ENCODE measurements around the gene MYBPC3. TPM values are rescaled to one million over a fixed set of nuclear protein-coding genes. Genes with fewer than 3 reads are reported as not detected.

Gene MYBPC3
- polyA plus RNA-seq, 3 donors = 0.03 to 7.8 TPM; not detected in 1

GRCh38 chr11:47324520-47324919, 28.0 kb downstream of the MYBPC3 start:
- Mint-ChIP-seq H3K27ac (peak overlapping the region in 1 of 7 donors; percentile 42), H3K4me3 (no peak overlapping the region), H3K27me3 (ENCODE audit: low read depth in 3 of 3) (no peaks in the 10 kb centered on the region), H3K4me1 (peaks cover 8% of the 10 kb centered on the region), H3K36me3 (peaks cover 63 to 64% of the 10 kb centered on the region in 2 donors), H3K9me3 (no peaks in the 10 kb centered on the region)
- Histone ChIP-seq H2AFZ (ENCODE audit: insufficient read depth, low read depth, low read length, poor library complexity, severe bottlenecking) (no peak overlapping the region), H3K27me3 (ENCODE audit: control insufficient read depth in 2 of 2, insufficient read depth in 2 of 2, low read length in 2 of 2) (no peaks in the 10 kb centered on the region), H3K79me2 (ENCODE audit: insufficient read depth, low read length) (no peaks in the 10 kb centered on the region), H3K27ac (ENCODE audit: low read depth in 1 of 2, low read length in 2 of 2) (no peak overlapping the region), H3K9ac (ENCODE audit: insufficient read depth, low read length, poor library complexity, severe bottlenecking) (no peak overlapping the region), H3K9me3 (replicated peaks in 1 of 2; ENCODE audit: control insufficient read depth in 1 of 2, insufficient read depth in 1 of 2, low read length in 2 of 2) (no peaks in the 10 kb centered on the region), H3K4me3 (replicated peaks in 1 of 3; ENCODE audit: low read depth in 2 of 3, low read length in 3 of 3) (no peak overlapping the region), H4K20me1 (ENCODE audit: insufficient read depth, low read length) (peaks cover 31% of the 10 kb centered on the region), H3K4me2 (replicated peaks; ENCODE audit: extremely low read depth, low read length, poor library complexity, severe bottlenecking) (no peak overlapping the region), H3K4me1 (ENCODE audit: control insufficient read depth in 1 of 2, insufficient read depth in 2 of 2, low read length in 2 of 2) (peaks cover 0 to 6% of the 10 kb centered on the region in 2 donors), H3K36me3 (replicated peaks in 1 of 2; ENCODE audit: control insufficient read depth in 1 of 2, insufficient read depth in 2 of 2, low read length in 2 of 2) (peaks cover 3 to 21% of the 10 kb centered on the region in 2 donors)
- WGBS (ENCODE audit: insufficient coverage) = 91% methylated on average over 9 of the region's 12 CpGs
- DNase-seq = no peak
- intact Hi-C loops (cut with micrococcal nuclease) = no loop called here
- no peak for TF ChIP-seq CTCF (IDR thresholded peaks at IDR 0.05)

- Histone ChIP-seq H3K36me3 (replicated peaks in 1 of 2; ENCODE audit: control insufficient read depth in 1 of 2, insufficient read depth in 2 of 2, low read length in 2 of 2) (peaks cover 61 to 72% of the 10 kb centered on the region in 2 donors), H3K27ac (ENCODE audit: low read depth in 1 of 2, low read length in 2 of 2) (no peak overlapping the region), H4K20me1 (ENCODE audit: insufficient read depth, low read length) (peaks cover 17% of the 10 kb centered on the region), H3K27me3 (ENCODE audit: control insufficient read depth in 2 of 2, insufficient read depth in 2 of 2, low read length in 2 of 2) (no peaks in the 10 kb centered on the region), H3K9me3 (replicated peaks in 1 of 2; ENCODE audit: control insufficient read depth in 1 of 2, insufficient read depth in 1 of 2, low read length in 2 of 2) (no peaks in the 10 kb centered on the region), H3K9ac (ENCODE audit: insufficient read depth, low read length, poor library complexity, severe bottlenecking) (no peak overlapping the region), H3K79me2 (ENCODE audit: insufficient read depth, low read length) (no peaks in the 10 kb centered on the region), H3K4me1 (ENCODE audit: control insufficient read depth in 1 of 2, insufficient read depth in 2 of 2, low read length in 2 of 2) (no peaks in the 10 kb centered on the region), H2AFZ (ENCODE audit: insufficient read depth, low read depth, low read length, poor library complexity, severe bottlenecking) (no peak overlapping the region), H3K4me3 (replicated peaks in 1 of 3; ENCODE audit: low read depth in 2 of 3, low read length in 3 of 3) (no peak overlapping the region), H3K4me2 (replicated peaks; ENCODE audit: extremely low read depth, low read length, poor library complexity, severe bottlenecking) (no peak overlapping the region)
- no peak for DNase-seq
- H3K27ac Mint-ChIP-seq = peak overlapping the region in 1 of 7 donors; percentile 67
- H3K4me1 Mint-ChIP-seq = peaks cover 10% of the 10 kb centered on the region
- WGBS (ENCODE audit: insufficient coverage) = 100% methylated on average over 1 of the region's 2 CpGs
- H3K9me3 Mint-ChIP-seq = no peaks in the 10 kb centered on the region
- H3K4me3 Mint-ChIP-seq = no peak overlapping the region
- intact Hi-C loops (cut with micrococcal nuclease) = no loop called here
- H3K36me3 Mint-ChIP-seq = peaks cover 58 to 86% of the 10 kb centered on the region in 2 donors
- no peak for TF ChIP-seq CTCF (IDR thresholded peaks at IDR 0.05)
- no peaks in the 10 kb centered on the region for H3K27me3 Mint-ChIP-seq (ENCODE audit: low read depth in 3 of 3)
Measured at GRCh38 chr11:47318166-47318565, 34.3 kb downstream of the MYBPC3 start.

Measured in CD14-positive monocyte (primary cell).